GM18502 (cell line): ENCODE data around the gene CDH13.

Source experiments
- ATAC-seq: cut with Tn5 transposase; IDR thresholded peaks from one replicate; pipeline ENCODE4 v1.9.1; 2021; ENCODE audit warnings: mild to moderate bottlenecking; ENCODE audit not compliant: unreplicated experiment, poor library complexity

CDH13 gene

GRCh38 chr16:82769845-82770244 lies 143.1 kb downstream of the CDH13 start:
- no peak for ATAC-seq

DNA sequence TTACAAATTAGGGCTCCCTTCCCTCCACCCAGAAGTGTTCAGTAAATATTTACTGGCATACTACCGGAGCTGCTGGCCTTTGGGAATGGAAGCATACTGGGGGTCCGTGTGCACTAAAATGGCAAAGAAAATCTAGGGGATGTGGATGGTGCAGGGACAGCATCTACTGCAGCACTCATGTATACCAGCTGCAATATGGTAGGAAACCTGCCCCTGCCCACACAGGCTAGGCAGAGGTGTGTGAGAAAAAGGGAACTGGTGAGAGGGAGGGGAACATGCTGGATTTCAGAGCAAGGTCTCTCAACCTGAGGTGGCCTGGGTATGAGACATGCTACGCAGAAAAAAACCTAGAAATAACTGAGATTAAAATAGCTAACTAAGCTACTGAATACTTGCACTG lies 145.4 kb downstream of the CDH13 start:
- ATAC-seq: no peak

DNA sequence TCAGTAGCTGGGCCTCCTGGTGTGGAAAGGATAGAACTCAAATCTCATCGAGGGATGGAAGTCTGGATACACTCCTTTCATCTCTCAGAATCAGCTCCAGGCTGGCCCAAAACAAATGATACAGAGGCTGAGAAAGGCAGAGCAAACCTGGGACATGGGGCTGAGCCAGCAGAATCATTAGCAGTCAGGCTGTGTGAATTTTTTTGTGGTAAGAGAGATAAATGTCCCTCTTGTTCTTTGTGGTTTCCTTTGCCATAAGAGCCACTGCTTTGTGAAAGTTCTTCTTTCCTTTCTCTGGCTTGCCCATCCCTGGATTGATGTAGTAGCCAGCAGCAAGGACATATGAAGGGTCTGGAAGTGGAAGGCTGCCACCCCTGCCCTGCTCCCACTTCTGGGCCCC lies 146.2 kb downstream of the CDH13 start:
- no peak for ATAC-seq

- peak; percentile 75 for ATAC-seq
These were observed 149.8 kb downstream of the CDH13 start for GRCh38 chr16:82776470-82777146.

GRCh38 chr16:82782715-82783251 lies 156.0 kb downstream of the CDH13 start:
- no peak for ATAC-seq

DNA sequence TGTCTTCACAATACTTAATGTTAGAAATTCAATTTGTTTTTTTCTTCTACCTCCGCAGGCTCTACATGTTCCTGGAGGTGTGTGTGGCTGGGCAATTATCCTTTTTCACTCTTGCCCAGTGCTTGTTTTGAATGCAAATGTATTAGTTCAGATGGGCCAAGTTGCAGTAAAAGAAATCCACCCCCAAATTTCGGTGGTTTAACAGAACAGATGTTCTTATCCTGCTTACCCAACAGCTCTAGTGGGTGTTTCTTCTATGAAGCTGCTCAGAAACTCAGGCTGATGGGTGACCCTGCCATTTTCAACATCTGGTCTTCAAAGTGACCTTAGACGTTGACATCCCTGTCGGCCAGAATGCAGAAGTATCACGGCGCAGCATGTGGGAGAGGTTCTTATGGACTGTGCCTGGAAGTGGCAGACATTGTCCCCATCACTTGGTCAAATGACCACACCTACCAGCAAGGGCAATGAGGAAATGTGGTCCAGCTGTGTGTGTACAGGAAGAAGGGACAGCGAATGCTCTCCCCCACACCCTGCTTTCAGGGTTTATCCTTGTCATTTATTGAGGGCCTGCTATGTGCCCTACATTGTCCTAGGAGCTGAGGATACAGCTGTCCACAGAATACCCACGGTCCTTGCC lies 157.3 kb downstream of the CDH13 start:
- ATAC-seq: no peak

GRCh38 chr16:82784573-82784968 lies 157.8 kb downstream of the CDH13 start:
- ATAC-seq: no peak

GRCh38 chr16:82788225-82788624 lies 161.5 kb downstream of the CDH13 start:
- ATAC-seq: no peak

DNA sequence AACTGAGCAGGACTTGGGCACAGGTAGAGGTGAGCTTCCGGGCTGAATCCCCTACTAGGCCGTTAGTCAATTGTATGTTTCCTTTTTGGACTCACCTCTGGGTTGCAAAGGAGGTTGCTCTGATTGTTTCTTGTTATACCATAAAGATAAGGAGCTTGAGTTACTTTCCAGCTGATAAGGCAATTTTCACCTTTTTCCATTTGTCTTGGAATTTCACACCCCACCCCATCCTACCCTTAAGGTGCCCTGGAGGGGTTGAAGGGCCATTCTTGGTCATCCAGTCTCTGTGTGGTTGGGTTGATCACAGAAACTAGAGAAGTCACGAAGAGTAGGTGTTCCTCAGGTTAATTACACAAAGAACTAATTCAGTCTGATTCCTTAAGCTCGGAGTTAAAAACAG lies 162.2 kb downstream of the CDH13 start:
- ATAC-seq: no peak

GRCh38 chr16:82792693-82793092 lies 165.9 kb downstream of the CDH13 start:
- no peak for ATAC-seq

- ATAC-seq: no peak
These were observed 166.9 kb downstream of the CDH13 start for GRCh38 chr16:82793528-82794245.

DNA sequence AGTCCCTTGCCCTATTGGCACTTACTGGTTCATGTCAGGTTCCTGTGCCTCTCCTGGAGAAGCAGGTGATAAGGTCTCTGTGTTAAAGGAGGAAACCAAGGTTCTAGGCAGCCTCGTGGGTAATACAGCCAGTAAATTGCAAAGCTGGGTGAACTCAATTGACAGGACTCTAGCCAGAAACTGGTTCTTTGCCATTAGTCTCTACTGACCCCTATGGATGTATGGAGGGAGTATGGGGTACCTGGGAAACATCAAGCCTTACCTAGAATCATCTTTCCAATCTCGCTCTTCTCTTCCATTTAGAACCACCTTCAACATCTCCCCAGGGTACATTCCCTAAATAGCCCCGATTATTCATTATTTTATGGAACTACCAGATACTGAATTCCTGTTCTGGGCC lies 169.3 kb downstream of the CDH13 start:
- ATAC-seq: no peak

DNA sequence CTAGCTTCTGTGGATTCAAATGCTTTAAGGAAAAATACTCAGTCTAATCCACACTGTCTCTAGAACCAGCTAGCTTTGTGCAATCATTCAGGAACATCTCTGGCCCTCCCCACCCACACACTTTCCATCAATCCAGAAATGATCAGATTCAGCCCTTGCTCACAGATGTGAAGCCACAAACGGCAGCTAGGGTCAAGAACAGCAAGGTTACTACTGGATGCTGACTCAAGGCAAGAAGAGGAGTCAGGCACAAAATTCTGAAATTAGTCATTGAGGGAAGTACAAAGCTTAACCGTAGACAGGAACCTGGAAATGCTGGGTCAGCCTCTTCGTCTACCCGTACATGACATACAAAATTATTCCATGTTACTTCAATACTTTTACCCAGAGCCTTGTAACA lies 174.6 kb downstream of the CDH13 start:
- ATAC-seq: peak; percentile 60

GRCh38 chr16:82805866-82806265 lies 179.1 kb downstream of the CDH13 start:
- ATAC-seq: no peak

GRCh38 chr16:82807311-82807710 lies 180.5 kb downstream of the CDH13 start:
- no peak for ATAC-seq

GRCh38 chr16:82808036-82808435 lies 181.3 kb downstream of the CDH13 start:
- no peak for ATAC-seq

GRCh38 chr16:82810077-82810476 lies 183.3 kb downstream of the CDH13 start:
- no peak for ATAC-seq

- ATAC-seq: no peak
These were observed 187.3 kb downstream of the CDH13 start for GRCh38 chr16:82814059-82814458.

GRCh38 chr16:82819286-82819685 lies 192.5 kb downstream of the CDH13 start:
- no peak for ATAC-seq

GRCh38 chr16:82820855-82821254 lies 194.1 kb downstream of the CDH13 start:
- no peak for ATAC-seq

- ATAC-seq: no peak
These were observed 197.6 kb downstream of the CDH13 start for GRCh38 chr16:82824408-82824807.
